ENCODE data around the gene LIX1.
"Not testable (repeated sequence)": the region's sequence is repeated elsewhere in the genome, so short reads cannot be mapped to it uniquely, and the experiment has no call there.

Gene LIX1

DNA sequence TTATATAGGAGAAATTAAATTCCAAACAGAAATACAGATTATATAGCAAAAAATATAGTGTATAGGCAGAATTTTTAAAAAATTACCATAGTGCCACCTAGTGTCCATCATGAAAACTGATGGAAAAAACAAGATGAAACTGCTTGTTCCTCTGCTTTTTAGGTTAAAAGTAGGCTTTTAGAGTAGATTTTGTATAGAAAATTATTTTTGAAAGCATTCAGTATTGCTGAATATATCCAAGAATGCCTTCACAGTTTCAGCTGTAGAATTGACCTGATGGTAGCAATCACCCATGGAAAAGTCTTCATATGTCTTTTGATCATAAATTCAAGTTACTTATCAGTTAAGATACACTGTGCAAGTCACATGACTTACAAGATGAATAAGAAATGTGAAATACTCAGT is 21.0 kb upstream of the LIX1 start:
- Mint-ChIP-seq H3K27me3 (no peaks in the 10 kb centered on the region), H3K4me3 (no peak overlapping the region), H3K27ac (no peak overlapping the region), H3K9me3 (peaks cover 4 to 5% of the 10 kb centered on the region in 2 donors), H3K36me3 (peaks cover 21 to 34% of the 10 kb centered on the region in 2 donors), H3K4me1 (peaks cover 4 to 14% of the 10 kb centered on the region in 2 donors)
- no peak for DNase-seq
- no peak for ATAC-seq (replicated peaks)

DNA sequence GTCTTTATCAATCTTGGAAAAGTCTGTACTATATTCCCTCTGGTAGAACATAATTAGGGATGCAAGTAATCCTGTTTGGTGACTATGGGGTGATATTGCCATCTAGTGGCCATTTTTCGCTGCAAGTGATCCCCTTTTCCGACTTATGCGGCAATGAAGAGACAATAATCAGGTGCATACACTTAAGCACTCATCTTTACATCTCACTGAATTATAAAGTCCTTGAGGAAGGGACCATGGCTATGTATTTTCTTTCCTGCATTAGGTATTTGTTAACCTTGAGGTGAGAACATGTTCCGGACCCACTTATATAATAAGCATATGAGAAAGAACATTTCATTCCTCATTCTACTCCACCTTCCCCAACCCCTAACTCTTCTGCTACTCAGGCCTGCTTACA is 19.6 kb upstream of the LIX1 start:
- peak; percentile 55 to 60 for ATAC-seq (replicated peaks)

DNA sequence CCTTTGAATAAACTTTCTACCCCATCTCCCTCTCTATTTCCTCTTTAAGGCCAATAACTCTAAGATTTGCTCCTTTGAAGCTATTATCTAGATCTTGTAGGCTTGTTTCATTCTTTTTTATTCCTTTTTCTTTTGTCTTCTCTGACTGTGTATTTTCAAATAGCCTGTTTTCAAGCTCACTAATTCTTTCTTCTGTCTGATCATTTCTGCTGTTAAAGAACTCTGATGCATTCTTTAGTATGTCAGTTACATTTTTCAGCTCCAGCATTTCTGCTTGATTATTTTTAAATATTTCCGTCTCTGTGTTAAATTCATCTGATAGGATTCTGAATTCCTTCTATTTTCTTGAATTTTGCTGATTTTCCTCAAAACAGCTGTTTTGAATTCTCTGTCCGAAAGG is 15.3 kb upstream of the LIX1 start:
- Mint-ChIP-seq H3K9me3 (peaks cover 15 to 21% of the 10 kb centered on the region in 2 donors), H3K27ac (no peak overlapping the region), H3K36me3 (peaks cover 36 to 57% of the 10 kb centered on the region in 2 donors), H3K4me1 (peaks cover 2 to 4% of the 10 kb centered on the region in 2 donors), H3K27me3 (no peaks in the 10 kb centered on the region), H3K4me3 (no peak overlapping the region)
- ATAC-seq (replicated peaks), result no peak
- DNase-seq, result no peak

More for the DNA sequence above, 19.6 kb upstream of the LIX1 start:
- H3K4me3 Mint-ChIP-seq, result no peak overlapping the region
- DNase-seq, result peak; percentile 13
- peaks cover 28 to 43% of the 10 kb centered on the region in 2 donors for H3K36me3 Mint-ChIP-seq
- H3K27me3 Mint-ChIP-seq, result no peaks in the 10 kb centered on the region
- H3K9me3 Mint-ChIP-seq, result peaks cover 14 to 15% of the 10 kb centered on the region in 2 donors
- H3K4me1 Mint-ChIP-seq, result peaks cover 2 to 9% of the 10 kb centered on the region in 2 donors
- H3K27ac Mint-ChIP-seq, result no peak overlapping the region

DNA sequence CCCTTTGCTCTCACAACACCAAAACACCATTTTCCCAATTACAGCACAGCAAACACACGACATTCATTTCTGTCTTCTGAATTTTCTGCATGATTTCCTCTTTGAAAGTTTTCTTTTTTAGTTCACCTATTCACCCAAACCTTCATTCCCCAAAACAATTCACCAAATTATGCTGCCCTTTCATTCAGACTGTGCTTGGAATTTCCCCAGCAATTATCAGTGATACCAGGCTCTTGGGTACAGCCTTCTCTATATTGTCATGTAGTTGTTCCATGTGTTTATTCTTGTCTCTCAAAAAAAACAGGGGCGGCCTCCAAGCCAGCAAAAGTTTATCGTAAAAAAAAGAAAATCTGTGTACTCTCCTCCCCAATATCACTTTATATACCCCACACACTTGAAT is 9.0 kb upstream of the LIX1 start:
- H3K4me1 Mint-ChIP-seq, result peaks cover 8 to 16% of the 10 kb centered on the region in 2 donors
- DNase-seq (no peak), ATAC-seq (replicated peaks) (peak; percentile 78 to 79)
- H3K36me3 Mint-ChIP-seq, result peaks cover 8 to 19% of the 10 kb centered on the region in 2 donors
- H3K27me3 Mint-ChIP-seq, result no peaks in the 10 kb centered on the region
- no peak overlapping the region for H3K27ac Mint-ChIP-seq
- H3K4me3 Mint-ChIP-seq, result peak overlapping the region in 1 of 2 donors; percentile 27
- peaks cover under 1 to 4% of the 10 kb centered on the region in 2 donors for H3K9me3 Mint-ChIP-seq

DNA sequence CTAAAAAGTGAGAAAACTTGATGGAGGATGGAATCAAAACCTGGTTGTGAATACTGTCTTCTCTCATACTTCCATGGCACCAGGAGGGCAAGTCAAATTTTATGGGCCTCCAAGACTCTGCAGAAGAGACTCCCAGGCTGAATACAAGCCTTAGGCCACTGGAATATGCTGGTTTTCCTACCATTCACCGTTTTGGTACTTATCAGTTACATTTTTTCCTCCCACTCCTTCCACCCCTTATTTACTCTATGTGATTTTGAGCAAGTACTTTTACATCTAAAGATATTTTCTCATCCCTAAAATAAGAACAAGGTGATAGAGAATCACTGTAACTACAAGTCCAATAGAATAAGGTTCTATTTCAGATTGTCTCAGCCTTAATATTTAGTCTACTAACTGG is 8.0 kb upstream of the LIX1 start:
- peaks cover 3 to 13% of the 10 kb centered on the region in 2 donors for H3K36me3 Mint-ChIP-seq
- H3K27me3 Mint-ChIP-seq, result no peaks in the 10 kb centered on the region
- peaks cover 8 to 16% of the 10 kb centered on the region in 2 donors for H3K4me1 Mint-ChIP-seq
- H3K4me3 Mint-ChIP-seq, result no peak overlapping the region
- peaks cover 0 to 4% of the 10 kb centered on the region in 2 donors for H3K9me3 Mint-ChIP-seq
- no peak for ATAC-seq (replicated peaks)
- DNase-seq, result no peak
- H3K27ac Mint-ChIP-seq, result no peak overlapping the region

DNA sequence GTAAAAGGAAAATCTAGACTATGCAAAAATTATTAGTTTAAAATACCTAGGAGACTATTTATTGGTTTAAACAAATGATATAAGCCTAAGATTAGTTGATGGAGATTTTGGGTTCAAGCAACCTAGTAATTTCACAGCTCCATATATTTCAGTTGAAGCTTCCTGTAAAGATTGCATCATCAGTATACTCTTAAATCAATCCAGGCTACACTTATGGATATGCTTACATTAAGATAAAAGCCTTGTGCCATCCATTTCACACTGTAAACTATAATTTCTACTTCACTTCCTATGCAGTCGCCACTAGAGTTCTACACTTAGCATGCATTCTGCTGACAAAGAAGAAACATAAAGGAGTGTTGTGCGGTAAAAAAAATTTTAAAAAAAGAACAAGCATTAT is 7.3 kb upstream of the LIX1 start:
- H3K27ac Mint-ChIP-seq, result no peak overlapping the region
- ATAC-seq (replicated peaks) (no peak), DNase-seq (no peak)
- H3K4me3 Mint-ChIP-seq, result no peak overlapping the region
- peaks cover 0 to 4% of the 10 kb centered on the region in 2 donors for H3K9me3 Mint-ChIP-seq
- no peaks in the 10 kb centered on the region for H3K27me3 Mint-ChIP-seq
- peaks cover under 1 to 7% of the 10 kb centered on the region in 2 donors for H3K36me3 Mint-ChIP-seq
- peaks cover 8 to 16% of the 10 kb centered on the region in 2 donors for H3K4me1 Mint-ChIP-seq

DNA sequence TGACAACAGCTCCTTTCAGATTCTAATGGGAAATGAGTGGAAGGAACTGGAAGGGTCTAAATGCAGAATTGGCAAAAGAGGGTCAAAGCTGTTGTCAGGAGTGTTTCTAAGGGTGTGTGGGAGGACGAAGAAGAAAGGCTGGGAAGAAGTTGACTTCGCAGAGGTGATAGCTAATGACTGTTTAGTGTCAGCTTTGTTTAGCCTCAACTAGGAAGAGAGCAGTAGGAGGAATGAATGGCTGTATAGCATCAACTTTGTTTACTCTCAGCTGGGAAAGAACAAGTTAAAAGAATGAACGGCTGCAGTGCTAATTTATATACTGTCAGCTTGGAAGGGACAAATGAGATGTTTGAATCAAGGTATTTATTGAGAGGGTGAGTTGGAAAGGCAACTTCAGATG is 5.9 kb upstream of the LIX1 start:
- Mint-ChIP-seq H3K4me1 (peaks cover 6 to 16% of the 10 kb centered on the region in 2 donors), H3K36me3 (no peaks in the 10 kb centered on the region), H3K27ac (no peak overlapping the region), H3K4me3 (no peak overlapping the region), H3K9me3 (peaks cover 0 to 2% of the 10 kb centered on the region in 2 donors), H3K27me3 (no peaks in the 10 kb centered on the region)
- DNase-seq, result no peak
- ATAC-seq (replicated peaks), result no peak

DNA sequence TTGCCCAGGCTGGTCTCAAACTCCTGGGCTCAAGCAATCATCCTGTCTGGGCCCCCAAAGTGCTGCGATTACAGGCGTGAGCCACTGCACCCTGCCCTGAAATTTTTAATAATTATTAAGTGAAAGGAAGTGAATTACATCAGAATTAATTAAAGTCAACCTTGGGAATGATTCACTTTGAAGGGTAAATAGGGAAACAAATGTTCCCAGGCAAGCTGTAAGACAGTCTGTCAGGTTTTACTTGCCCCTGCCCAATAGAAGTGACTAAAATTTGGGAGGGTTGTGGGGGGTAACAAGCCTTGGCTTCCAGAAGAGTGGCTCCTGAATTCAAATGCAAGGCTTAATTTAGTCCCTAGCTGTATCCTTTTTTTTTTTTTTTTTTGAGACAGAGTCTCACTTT is 1.3 kb upstream of the LIX1 start:
- Mint-ChIP-seq H3K27ac (no peak overlapping the region), H3K9me3 (no peaks in the 10 kb centered on the region), H3K36me3 (no peaks in the 10 kb centered on the region), H3K27me3 (no peaks in the 10 kb centered on the region), H3K4me1 (peaks cover 0 to 2% of the 10 kb centered on the region in 2 donors), H3K4me3 (no peak overlapping the region)
- DNase-seq, result no peak
- ATAC-seq (replicated peaks), result no peak

DNA sequence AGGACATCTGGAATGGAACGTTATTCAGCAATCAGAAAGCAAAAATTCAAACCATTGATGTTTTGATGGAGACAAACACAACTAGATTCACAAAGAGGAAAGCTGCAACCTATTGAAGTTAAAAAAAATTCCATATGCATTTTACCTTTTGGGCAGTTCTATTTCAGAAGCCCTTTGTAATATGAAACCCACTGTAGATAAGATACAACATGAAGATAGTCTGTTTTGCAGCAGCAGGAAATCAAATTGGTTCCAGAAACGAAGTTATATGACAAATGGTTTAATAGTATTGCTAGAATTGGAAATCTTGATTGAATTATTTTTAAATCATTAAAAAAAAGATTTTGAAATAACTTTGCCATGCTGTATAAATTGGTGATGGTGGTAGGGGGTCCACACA is 872 bp downstream of the LIX1 start:
- H3K4me3 Mint-ChIP-seq, result no peak overlapping the region
- H3K9me3 Mint-ChIP-seq, result no peaks in the 10 kb centered on the region
- peaks cover 0 to 4% of the 10 kb centered on the region in 2 donors for H3K4me1 Mint-ChIP-seq
- H3K36me3 Mint-ChIP-seq, result no peaks in the 10 kb centered on the region
- no peak for ATAC-seq (replicated peaks)
- no peaks in the 10 kb centered on the region for H3K27me3 Mint-ChIP-seq
- H3K27ac Mint-ChIP-seq, result no peak overlapping the region
- DNase-seq, result no peak

DNA sequence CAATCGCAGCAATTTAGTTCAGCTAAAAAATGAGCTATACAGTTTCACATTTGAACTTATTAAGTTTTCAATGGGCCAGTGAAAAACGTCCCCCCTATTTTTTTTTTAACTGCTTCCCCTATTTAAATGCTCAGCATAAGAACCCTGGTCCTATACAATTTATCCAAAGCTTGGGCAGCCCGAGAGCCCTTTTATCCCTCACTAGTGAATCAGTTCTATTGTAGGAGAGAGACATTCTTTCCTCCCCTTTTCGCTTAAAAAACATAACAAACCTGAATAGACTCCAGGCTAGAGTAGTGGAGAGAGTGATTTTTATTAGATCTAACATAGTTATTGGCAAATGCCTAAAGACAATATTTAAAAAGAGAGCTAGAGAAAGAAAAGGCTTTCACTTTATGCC is 1.4 kb downstream of the LIX1 start:
- no peak overlapping the region for H3K27ac Mint-ChIP-seq
- DNase-seq, result no peak

DNA sequence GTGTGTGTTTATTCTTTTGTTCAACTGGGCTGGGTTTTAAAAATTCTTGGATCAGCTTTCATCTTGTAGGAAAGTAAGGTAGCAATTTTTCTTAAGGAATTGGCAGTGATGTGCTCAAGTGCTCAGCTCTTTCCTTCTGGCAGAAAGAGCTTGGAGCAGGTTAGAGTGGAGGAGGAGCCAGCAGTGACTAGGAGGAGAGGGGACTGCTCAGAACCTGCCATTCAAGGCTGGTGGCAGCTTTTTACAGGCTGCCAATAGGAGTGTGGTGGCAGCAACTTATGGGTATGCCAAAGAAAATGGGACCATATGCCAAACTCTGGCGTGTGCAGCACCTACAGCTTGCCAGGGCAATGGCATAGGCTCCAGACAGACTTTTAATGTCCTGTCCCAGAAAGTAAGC is 2.2 kb downstream of the LIX1 start:
- not testable (repeated sequence) for ATAC-seq (replicated peaks); H3K36me3 Mint-ChIP-seq; DNase-seq; H3K9me3 Mint-ChIP-seq; H3K27me3 Mint-ChIP-seq; H3K4me3 Mint-ChIP-seq; H3K27ac Mint-ChIP-seq; H3K4me1 Mint-ChIP-seq

More for the DNA sequence above, 1.4 kb downstream of the LIX1 start:
- Mint-ChIP-seq H3K4me1 (peaks cover 0 to 4% of the 10 kb centered on the region in 2 donors), H3K4me3 (no peak overlapping the region), H3K9me3 (no peaks in the 10 kb centered on the region), H3K27me3 (no peaks in the 10 kb centered on the region), H3K36me3 (no peaks in the 10 kb centered on the region)
- no peak for ATAC-seq (replicated peaks)

DNA sequence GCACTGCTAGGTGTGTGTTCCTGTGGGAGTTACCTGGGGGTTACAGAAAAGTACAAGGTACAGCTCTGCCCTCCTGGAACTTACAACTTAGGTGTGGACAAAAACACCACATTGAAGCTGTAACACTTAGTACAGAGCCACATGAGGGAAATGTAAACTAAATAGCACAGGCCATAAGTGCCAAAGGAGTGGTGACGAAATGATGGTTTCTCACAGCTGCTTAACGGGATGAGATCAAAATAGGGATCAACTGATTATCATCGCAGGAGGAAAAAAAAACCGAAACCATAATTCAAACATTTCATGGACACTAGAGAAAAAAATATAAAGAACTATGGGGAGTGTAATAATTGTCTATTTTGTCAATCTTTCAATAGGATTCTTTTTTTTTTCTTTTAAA is 5.9 kb downstream of the LIX1 start:
- Mint-ChIP-seq H3K36me3 (no peaks in the 10 kb centered on the region), H3K9me3 (no peaks in the 10 kb centered on the region), H3K4me1 (peaks cover 16% of the 10 kb centered on the region in 2 donors), H3K4me3 (no peak overlapping the region), H3K27me3 (no peaks in the 10 kb centered on the region), H3K27ac (no peak overlapping the region)
- DNase-seq, result no peak
- ATAC-seq (replicated peaks), result no peak

DNA sequence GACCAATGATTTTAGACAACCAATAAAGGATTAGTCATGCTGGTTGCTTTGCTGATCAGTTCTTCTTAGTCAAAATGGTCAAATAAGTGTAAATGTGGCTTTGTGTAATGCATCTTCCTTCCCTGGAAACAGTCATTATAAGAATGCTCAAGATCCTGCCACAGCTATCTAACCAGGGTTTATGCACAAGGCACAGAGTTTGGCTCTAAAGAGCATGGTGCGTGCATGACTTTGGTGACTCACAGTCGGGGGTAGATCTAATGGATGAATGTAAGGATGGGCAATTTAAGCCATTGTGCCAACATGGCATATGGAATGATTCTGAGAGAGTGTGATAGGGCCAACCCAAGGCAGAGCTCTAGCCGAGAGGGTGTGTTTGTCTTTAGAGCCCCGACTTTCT is 6.5 kb downstream of the LIX1 start:
- ATAC-seq (replicated peaks), result peak; percentile 19 to 33
- peaks cover 19 to 21% of the 10 kb centered on the region in 2 donors for H3K4me1 Mint-ChIP-seq
- no peaks in the 10 kb centered on the region for H3K27me3 Mint-ChIP-seq
- H3K27ac Mint-ChIP-seq, result no peak overlapping the region
- H3K9me3 Mint-ChIP-seq, result no peaks in the 10 kb centered on the region
- H3K4me3 Mint-ChIP-seq, result no peak overlapping the region
- H3K36me3 Mint-ChIP-seq, result peaks cover 0 to 4% of the 10 kb centered on the region in 2 donors
- no peak for DNase-seq

DNA sequence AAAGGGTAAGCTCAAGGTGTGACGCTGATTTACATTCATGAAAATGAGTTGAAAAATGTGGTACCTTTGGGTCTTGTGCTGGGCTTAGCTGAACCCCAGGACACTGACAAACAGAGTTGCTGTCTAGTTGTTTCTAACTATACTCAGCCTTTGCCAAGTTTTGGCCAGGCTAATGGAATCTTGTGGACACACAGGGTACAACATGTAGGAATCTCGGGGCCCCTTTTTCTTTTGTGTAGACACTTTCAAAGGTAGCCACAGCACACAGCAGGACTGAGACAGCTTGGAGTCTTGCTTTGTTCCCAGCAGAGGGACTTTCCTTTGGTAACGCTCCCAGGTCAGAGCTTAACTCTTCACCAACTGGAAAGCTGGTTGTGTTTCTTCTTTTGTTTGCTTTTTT is 7.8 kb downstream of the LIX1 start:
- no peak for ATAC-seq (replicated peaks)
- Mint-ChIP-seq H3K4me1 (peaks cover 19 to 21% of the 10 kb centered on the region in 2 donors), H3K9me3 (no peaks in the 10 kb centered on the region), H3K27me3 (no peaks in the 10 kb centered on the region), H3K36me3 (peaks cover 0 to 4% of the 10 kb centered on the region in 2 donors), H3K4me3 (no peak overlapping the region), H3K27ac (no peak overlapping the region)
- DNase-seq, result no peak

DNA sequence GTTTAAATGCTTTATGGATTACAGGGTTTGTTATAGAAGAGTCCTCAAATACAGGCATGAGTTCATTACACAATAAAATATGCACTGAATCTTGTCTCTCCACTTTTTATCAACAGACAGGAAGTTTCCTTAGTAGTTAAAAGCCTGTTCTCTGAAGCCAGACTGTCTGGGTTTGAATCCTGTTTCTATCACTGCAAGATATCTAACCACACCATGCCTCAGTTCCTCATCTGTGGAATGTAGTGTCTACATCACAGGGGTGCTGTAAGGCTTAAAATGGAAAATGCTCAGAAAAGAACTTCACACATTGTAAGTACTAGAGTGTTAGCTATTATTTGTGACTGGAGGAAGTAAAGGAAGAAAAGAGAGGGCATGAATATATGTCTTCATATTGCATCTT is 9.3 kb downstream of the LIX1 start:
- H3K9me3 Mint-ChIP-seq, result no peaks in the 10 kb centered on the region
- no peak overlapping the region for H3K27ac Mint-ChIP-seq
- H3K36me3 Mint-ChIP-seq, result peaks cover 0 to 4% of the 10 kb centered on the region in 2 donors
- H3K4me3 Mint-ChIP-seq, result no peak overlapping the region
- H3K4me1 Mint-ChIP-seq, result peaks cover 29 to 33% of the 10 kb centered on the region in 2 donors
- H3K27me3 Mint-ChIP-seq, result no peaks in the 10 kb centered on the region
- ATAC-seq (replicated peaks) (peak; percentile 94 to 95), DNase-seq (no peak)

DNA sequence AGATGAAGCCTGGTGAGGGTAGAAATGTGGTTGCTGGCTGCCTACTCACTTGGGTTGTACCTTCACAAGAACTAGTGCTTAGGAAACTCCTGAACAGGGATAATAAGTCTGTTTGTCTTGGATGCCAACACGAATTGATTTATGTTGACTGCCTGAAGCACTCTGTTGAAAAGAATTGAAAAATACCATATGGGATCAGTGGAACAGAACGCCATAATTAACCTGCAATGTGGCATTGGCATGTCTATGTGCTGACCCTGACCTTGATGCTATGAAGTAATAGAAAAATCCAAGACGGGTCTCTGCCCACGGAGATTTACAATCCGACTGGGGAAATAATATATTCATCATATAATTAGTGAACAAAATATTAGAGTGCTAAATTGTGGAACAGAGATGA is 10.5 kb downstream of the LIX1 start:
- Mint-ChIP-seq H3K4me1 (peaks cover 29 to 34% of the 10 kb centered on the region in 2 donors), H3K9me3 (no peaks in the 10 kb centered on the region), H3K27me3 (no peaks in the 10 kb centered on the region), H3K4me3 (no peak overlapping the region), H3K36me3 (peaks cover 0 to 4% of the 10 kb centered on the region in 2 donors), H3K27ac (no peak overlapping the region)
- DNase-seq (no peak), ATAC-seq (replicated peaks) (no peak)
